ENCODE measurements around the gene SIGLEC6.

SIGLEC6 gene

DNA sequence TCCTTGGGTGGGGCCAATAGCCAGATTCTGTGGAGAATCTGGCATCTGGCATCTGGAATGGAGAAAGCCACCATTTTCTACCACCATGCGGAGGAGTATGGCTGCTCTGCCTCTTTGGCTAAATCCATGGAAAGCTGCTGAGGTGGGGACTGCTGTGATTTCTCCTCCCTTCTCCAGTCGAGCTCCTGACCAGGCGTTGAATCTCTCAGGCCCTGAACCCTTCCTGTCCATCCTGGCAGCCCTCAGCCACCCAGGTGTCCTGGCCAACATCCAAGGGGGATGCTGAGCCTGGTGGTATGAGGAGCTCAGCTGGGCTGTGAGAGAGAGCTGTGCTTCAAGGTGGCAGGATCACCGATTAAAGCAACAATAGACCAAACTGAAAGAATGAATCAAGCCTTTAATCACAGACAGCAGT lies 17.4 kb upstream of the SIGLEC6 start:
- no peak for DNase-seq (ENCODE audit: low read depth in 2 of 3, low spot score in 1 of 3)

DNA sequence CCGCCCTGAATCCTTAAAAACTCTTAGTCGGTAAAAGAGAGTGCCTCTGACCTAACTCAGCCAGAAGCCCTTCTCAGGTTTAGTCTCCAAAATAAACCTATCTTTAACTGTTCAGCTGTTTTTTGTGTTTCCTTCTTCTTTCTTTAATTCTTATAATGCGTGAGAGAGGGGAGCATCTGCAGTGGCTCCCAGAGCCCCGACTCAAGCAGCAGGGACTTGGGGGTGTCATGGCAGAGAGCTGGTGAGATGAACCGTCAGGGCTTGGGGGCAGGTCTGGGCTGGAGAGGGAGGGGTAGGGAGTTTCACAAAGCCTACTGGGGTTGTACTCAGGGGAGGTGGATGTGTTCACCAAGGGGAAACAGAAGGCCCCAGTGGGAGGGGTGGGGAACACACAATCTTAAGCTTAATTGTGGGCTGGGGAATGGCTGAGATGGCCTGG lies 16.8 kb upstream of the SIGLEC6 start:
- no peak for DNase-seq (ENCODE audit: low read depth in 2 of 3, low spot score in 1 of 3)

DNA sequence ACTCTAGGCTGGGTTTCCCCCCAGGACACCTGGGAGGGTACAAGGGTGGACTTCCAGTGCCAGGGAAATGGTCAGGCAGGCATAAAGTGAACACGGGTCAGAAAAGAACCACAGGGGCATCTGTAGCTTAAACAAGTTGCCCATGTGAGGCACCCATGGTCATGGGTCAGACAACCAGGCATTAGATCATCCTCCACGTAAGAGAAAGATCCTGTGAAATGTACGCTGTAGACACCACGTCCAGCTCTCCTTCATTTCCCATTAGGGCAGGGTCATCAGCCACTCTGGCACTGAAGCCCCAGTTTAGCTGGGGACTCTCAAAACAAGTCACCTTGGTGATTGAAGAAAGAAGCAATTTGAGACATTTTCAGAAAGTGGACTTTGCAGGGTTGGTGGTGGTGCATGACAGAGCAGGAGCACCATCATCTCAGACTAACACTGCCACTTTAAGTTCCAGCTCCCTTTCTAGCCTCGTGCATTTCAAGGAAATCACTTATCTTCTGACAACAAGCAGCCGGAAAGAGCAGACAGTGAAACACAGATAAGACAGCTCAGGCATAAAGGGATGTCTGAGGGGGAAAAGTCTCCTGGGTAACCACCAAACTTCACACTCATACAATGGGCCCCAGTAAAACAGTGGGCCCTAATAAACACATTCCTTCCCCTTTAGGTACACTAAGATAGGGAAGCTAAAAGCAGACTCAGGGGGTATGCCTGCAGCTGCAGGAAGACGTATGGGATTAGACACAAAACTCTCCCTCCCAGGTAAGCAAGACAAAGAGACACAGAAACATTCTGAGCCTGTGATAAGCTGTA lies 16.1 kb upstream of the SIGLEC6 start:
- DNase-seq (ENCODE audit: low read depth in 2 of 3, low spot score in 1 of 3): no peak

DNA sequence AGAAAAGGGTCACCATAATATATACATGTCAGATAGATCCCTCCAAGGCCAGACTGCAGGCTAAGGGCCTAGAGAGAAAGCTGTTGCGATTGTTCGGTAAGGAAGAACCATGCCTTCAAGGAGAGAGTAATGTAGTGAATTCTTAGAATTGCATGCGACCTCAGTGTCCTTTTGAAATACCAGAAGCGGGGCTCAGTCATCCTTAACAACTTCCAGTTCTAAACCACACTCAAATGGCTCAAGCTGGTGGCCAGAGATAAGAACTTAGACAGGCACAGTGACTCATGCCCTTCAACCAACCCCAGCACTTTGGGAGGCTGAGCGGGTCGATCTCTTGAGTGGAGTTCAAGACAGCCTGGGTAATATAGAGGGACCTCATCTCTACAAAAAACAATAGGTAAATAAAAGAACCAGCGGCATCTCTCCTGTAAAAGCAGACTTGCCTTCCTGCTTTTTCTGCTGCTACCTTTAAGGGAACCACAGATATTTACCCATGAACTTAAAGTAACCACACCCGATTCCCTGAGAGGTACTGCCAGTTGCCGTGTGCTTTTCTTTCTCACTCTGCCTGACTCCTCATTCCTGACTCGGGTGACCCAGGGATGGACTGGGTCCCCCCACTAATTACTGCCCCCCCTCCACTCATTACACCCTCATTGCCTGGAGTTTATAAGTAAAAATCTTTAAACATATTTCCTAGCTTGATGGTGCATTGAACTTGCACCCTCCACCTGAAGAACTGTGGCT lies 15.4 kb upstream of the SIGLEC6 start:
- DNase-seq (ENCODE audit: low read depth in 2 of 3, low spot score in 1 of 3): no peak

GRCh38 chr19:51546107-51546649 lies 14.7 kb upstream of the SIGLEC6 start:
- DNase-seq (ENCODE audit: low read depth in 2 of 3, low spot score in 1 of 3): no peak

- DNase-seq (ENCODE audit: low read depth in 2 of 3, low spot score in 1 of 3): no peak
Measured at GRCh38 chr19:51544038-51544437, 12.6 kb upstream of the SIGLEC6 start.

- DNase-seq (ENCODE audit: low read depth in 2 of 3, low spot score in 1 of 3): no peak
Measured at GRCh38 chr19:51542699-51543098, 11.2 kb upstream of the SIGLEC6 start.

DNA sequence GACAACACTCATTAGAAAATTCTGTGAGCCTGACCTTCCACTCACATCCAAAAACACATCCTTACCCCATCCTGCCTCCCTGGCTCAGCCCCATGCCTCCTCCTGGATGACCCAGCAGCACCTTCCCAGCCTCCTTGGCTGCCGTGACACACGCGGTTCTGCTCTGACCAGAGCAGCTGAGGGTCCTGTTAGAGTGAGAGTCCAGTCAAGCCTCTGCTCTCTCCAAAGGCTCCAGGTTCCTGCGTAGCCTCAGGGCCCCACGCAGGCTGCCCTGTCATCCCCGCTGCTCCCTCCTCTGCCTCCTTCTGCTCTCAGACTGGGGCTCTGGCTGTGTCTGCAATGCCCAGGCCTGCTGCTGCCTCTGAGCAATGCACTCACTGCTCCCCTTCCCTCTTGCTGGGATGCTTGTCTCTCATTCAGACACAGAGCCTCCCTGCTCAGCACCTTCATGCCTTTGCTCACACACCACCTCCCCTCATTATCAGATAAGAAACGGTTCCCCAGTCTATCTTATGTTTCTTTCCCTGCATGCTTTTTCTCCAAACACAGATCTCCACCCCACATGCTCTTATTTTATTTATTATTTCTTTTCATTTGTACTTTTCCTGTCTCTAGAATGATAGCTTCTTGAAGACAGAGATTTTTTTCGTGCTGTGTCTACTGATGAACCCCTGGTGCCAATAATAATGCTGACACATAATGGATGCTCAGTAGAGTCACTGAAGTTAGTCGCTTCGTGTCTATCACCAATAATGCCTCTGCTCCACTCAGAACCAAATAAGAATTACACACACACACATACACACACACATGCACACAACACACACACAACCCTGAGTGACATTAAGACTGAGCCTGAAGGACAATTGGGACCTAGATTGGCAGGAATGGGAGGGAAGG lies 10.2 kb upstream of the SIGLEC6 start:
- DNase-seq (ENCODE audit: low read depth in 2 of 3, low spot score in 1 of 3): no peak

DNA sequence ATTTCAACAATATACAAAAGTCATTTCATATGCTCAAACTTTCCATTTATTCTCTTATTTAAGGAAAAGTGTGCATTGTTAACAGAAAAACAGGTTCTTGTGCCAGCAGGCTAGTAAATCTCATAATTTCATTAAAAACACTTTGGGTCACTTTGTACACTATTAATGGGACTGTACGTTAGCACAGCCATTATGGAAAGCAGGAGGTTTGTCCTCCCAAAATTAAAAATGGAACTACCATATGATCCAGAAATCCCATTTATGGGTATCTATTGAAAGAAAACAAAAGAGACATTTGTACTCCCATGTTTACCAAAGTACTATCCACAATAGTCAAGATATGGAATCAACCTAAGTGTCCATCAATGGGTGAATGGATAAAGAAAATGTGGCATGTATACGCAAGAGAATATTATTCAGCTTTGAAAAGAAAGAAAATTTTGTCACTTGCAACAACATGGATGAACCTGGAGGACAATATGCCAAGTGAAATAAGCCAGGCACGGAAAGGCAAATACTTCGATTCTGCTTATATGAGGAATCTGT lies 8.4 kb upstream of the SIGLEC6 start:
- no peak for DNase-seq (ENCODE audit: low read depth in 2 of 3, low spot score in 1 of 3)

GRCh38 chr19:51535535-51535934 lies 4.1 kb upstream of the SIGLEC6 start:
- no peak for DNase-seq (ENCODE audit: low read depth in 2 of 3, low spot score in 1 of 3)

- no peak for DNase-seq (ENCODE audit: low read depth in 2 of 3, low spot score in 1 of 3)
Measured at GRCh38 chr19:51530616-51531015, 854 bp downstream of the SIGLEC6 start.

DNA sequence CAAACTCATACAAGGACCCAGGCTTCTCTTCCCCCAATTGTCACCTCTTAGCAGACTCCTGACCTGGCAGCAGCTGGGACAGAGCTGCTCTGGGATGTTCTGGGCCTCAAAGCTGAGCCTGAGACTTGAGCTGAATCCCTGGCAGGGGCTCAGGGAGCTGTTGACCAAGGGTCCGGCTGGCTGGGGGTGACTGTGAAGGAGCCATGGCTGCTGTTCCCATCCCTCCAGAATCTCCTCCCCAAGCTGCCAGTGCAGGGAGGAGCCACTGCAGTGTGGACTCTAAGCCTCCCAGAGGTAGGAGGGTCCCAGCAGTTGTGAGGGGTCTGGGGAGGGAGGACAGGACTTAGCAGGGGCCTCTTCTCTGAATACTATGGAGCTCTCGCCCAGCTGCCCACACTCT lies 2.2 kb downstream of the SIGLEC6 start:
- no peak for DNase-seq (ENCODE audit: low read depth in 2 of 3, low spot score in 1 of 3)

DNA sequence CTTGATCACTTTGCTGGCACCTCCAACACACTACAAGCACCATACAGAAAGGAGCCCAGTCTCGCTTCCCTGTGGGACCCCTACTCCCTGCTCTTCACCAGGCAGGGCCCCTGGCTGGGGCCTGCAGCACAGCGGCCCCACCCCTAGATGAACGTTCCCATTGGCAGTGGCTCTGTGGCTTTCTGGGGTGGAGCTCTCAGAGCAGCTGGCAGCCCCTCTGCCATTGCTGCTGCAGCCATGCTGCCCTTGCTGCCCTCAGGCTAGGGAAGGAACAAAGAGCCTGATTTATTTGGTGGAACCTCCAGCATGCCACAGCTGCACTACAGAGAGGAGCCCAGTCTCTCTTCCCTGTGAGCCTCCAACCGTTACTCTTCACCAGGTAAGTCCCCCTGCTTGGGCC lies 5.8 kb downstream of the SIGLEC6 start:
- no peak for DNase-seq (ENCODE audit: low read depth in 2 of 3, low spot score in 1 of 3)

- DNase-seq (ENCODE audit: low read depth in 2 of 3, low spot score in 1 of 3): no peak
Measured at GRCh38 chr19:51524666-51525264, 6.7 kb downstream of the SIGLEC6 start.

GRCh38 chr19:51521781-51522180 lies 9.7 kb downstream of the SIGLEC6 start:
- no peak for DNase-seq (ENCODE audit: low read depth in 2 of 3, low spot score in 1 of 3)

DNA sequence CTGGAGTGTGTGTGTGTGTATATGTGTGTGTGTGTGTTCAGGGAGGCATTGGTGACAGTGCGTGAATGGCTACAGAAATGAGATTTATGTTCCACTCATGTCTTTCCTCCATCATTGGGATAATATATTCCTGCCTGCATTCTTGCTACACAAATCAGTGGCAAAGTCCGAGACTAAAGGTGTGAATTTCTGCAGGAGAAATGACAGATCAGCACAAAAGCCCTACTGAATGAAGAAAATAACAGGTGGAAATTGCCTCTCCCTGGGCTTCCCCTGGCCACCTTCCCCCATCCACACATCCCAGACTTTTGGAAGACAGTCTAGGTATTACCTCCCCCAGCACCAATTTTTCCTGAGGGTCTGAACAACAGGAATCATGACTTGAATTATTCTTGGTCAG lies 10.1 kb downstream of the SIGLEC6 start:
- no peak for DNase-seq (ENCODE audit: low read depth in 2 of 3, low spot score in 1 of 3)

DNA sequence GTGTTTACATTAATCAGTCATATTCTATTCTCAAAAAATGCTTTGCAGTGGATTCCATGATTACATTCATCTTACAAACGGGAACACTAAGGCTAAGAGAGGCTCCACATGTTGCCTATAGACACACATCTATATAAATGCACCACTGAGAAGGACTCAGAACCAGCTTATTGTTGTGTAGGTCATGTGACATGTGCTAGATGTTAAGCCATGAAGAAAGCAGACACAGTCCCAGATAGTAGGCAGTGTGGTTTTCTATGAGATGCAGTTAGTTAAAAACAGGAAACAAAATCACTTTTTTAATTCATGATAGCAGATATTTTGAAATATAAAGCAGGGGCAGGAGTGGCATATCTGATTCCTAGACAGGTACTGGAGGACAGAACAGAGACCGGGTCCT lies 10.7 kb downstream of the SIGLEC6 start:
- no peak for DNase-seq (ENCODE audit: low read depth in 2 of 3, low spot score in 1 of 3)

DNA sequence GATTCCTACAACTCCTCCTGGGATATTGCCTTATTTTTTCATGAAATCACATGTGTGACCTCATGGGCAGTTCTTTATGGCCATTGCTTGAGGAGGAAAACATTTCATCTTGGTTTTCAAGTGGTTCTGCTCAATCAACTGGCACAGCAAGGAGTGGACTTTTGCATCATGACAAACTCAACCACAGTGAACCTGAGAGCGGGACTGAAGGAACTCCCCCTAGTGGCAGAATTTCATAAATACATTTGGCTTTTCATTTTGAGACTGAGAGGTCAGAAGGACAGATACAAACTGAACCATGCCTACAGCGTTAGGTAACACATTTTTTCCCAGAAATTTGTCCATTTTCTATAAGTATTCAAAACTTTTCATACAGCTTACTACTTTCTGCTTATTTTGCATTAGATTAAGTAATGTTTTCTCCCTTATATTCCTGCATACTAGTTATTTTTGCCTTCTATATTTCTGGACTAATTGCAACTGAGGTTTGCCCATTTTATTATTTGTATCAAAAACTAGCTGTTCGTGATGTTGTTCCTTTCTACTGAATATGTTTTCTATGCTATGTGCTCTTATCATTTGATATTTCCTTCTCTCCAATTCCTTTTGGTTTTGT lies 16.5 kb downstream of the SIGLEC6 start:
- peak in 1 of 3 donors; percentile 58 for DNase-seq (ENCODE audit: low read depth in 2 of 3, low spot score in 1 of 3)

- no peak for DNase-seq (ENCODE audit: low read depth in 2 of 3, low spot score in 1 of 3)
Measured at GRCh38 chr19:51513968-51514367, 17.5 kb downstream of the SIGLEC6 start.

- DNase-seq (ENCODE audit: low read depth in 2 of 3, low spot score in 1 of 3): no peak
Measured at GRCh38 chr19:51511353-51511752, 20.1 kb downstream of the SIGLEC6 start.
